GM12878 (cell line): Measurements from ENCODE around the gene RARB. TPM values are rescaled to one million over a fixed set of nuclear protein-coding genes. Genes with fewer than 3 reads are reported as not detected.

ENCODE experiments used
- ATAC-seq: fragments of 200-7000 bp; cut with Tn5 transposase; 3 replicates; pipeline ENCODE4 v1.9.1; 2020; ENCODE audit warnings: mild to moderate bottlenecking, moderate library complexity
- BruUV-seq: library from RNA; stranded (reverse); fragments of 400-500 nt; replicated peaks from 2 replicates; lab custom pipeline; 2021; lab: Mats Ljungman, UMichigan
- CTCF ChIA-PET: fragments of 300-600 bp; sonication (Branson Sonifier 250); formaldehyde crosslinking; extraction: SDS; loops from one replicate; lab custom pipeline; 2021; ENCODE audit warnings: inconsistent platforms; lab: Yijun Ruan, JAX
- POLR2A ChIA-PET: fragments of 350-600 bp; formaldehyde crosslinking; extraction: SDS; loops from one replicate; lab custom pipeline; 2021; ENCODE audit warnings: inconsistent platforms; lab: Charles Lee
- RAD21 ChIA-PET: fragments of 300-600 bp; sonication (Branson Sonifier 250); formaldehyde crosslinking; loops from one replicate; lab custom pipeline; 2023; ENCODE audit warnings: antibody characterized with exemption; ENCODE audit not compliant: unreplicated experiment; lab: Charles Lee
- SMC1A ChIA-PET: fragments of 300-600 bp; sonication (Branson Sonifier 250); formaldehyde crosslinking; loops from one replicate; lab custom pipeline; 2023; ENCODE audit not compliant: unreplicated experiment, uncharacterized antibody; lab: Charles Lee
- DNase-seq: peaks from one replicate; pipeline ENCODE4 v3.0.0-alpha.2; 2011; ENCODE audit warnings: low read depth, low spot score
- FAIRE-seq: peaks from 3 replicates; lab custom pipeline; 2011; peaks lifted over from hg19 to GRCh38; lab: Jason Lieb, UNC
- H2AFZ ChIP-seq: 2 replicates; pipeline ENCODE4 v1.6.0; 2011; ENCODE audit warnings: low read depth, low read length, control low read depth; ENCODE audit not compliant: control insufficient read depth
- H3K27ac ChIP-seq: 2 replicates; pipeline ENCODE4 v1.5.1; 2011; ENCODE audit warnings: control low read depth; ENCODE audit not compliant: control insufficient read depth, insufficient read depth
- H3K27me3 ChIP-seq, 2 experiments: replicated peaks in 1 of 2; 2 replicates each; pipeline versions ENCODE4 v1.6.0 to v1.6.1; 2011; ENCODE audit warnings: low read length in 1 of 2; ENCODE audit not compliant: control insufficient read depth in 2 of 2, insufficient read depth in 2 of 2
- H3K36me3 ChIP-seq, 2 experiments: 2 replicates each; pipeline ENCODE4 v1.5.1; 2011; ENCODE audit warnings: low read length in 1 of 2; ENCODE audit not compliant: control insufficient read depth in 2 of 2, insufficient read depth in 2 of 2
- H3K4me1 ChIP-seq: 2 replicates; pipeline ENCODE4 v1.6.1; 2011; ENCODE audit warnings: mild to moderate bottlenecking, low read length, moderate library complexity, mixed read lengths; ENCODE audit not compliant: control insufficient read depth, insufficient read depth
- H3K4me2 ChIP-seq: 2 replicates; pipeline ENCODE4 v1.6.0; 2011; ENCODE audit warnings: control low read depth; ENCODE audit not compliant: control insufficient read depth, insufficient read depth
- H3K4me3 ChIP-seq: fragments of 200-600 bp; sonication (generic); 2 replicates; pipeline ENCODE4 v1.5.1; 2016
- H3K79me2 ChIP-seq: 2 replicates; pipeline ENCODE4 v1.6.0; 2011; ENCODE audit warnings: low read length; ENCODE audit not compliant: control insufficient read depth, insufficient read depth
- H3K9ac ChIP-seq: 2 replicates; pipeline ENCODE4 v1.8.0; 2011; ENCODE audit warnings: low read length, control low read depth, mixed read lengths; ENCODE audit not compliant: control insufficient read depth, insufficient read depth
- H3K9me3 ChIP-seq: replicated peaks from 3 replicates; pipeline ENCODE4 v1.5.1; 2011; ENCODE audit warnings: mild to moderate bottlenecking, low read length; ENCODE audit not compliant: control insufficient read depth, insufficient read depth
- H4K20me1 ChIP-seq: 2 replicates; pipeline ENCODE4 v1.6.0; 2011; ENCODE audit not compliant: control insufficient read depth, insufficient read depth
- CEBPZ ChIP-seq: fragments of 150-350 bp; IDR thresholded peaks from 2 replicates; pipeline ENCODE4 v1.6.1; 2016; ENCODE audit warnings: low read depth, low read length
- GATAD2B ChIP-seq: fragments of 450-650 bp; conservative IDR thresholded peaks from 2 replicates; pipeline ENCODE4 v1.6.1; 2017; ENCODE audit warnings: low read depth, mild to moderate bottlenecking, moderate library complexity
- MXI1 ChIP-seq: fragments of 150-350 bp; IDR thresholded peaks from 2 replicates; pipeline ENCODE4 v1.6.1; 2011; ENCODE audit warnings: low read depth, mild to moderate bottlenecking, inconsistent platforms, low read length, improper control_type of control experiment
- NBN ChIP-seq: fragments of 450-650 bp; IDR thresholded peaks from 2 replicates; pipeline ENCODE4 v1.6.1; 2016
- NR2C1 ChIP-seq: fragments of 450-650 bp; IDR thresholded peaks from 2 replicates; pipeline ENCODE4 v1.6.1; 2017; ENCODE audit warnings: antibody characterized with exemption, mild to moderate bottlenecking, moderate library complexity
- POLR2AphosphoS2 ChIP-seq: IDR thresholded peaks from 2 replicates; pipeline ENCODE4 v1.6.1; 2011; ENCODE audit warnings: low read depth, mild to moderate bottlenecking, low read length, improper control_type of control experiment, moderate library complexity
- POLR2AphosphoS5 ChIP-seq: IDR thresholded peaks from 2 replicates; pipeline ENCODE4 v1.6.1; 2011; ENCODE audit warnings: mild to moderate bottlenecking, low read length, inconsistent platforms
- RCOR1 ChIP-seq: conservative IDR thresholded peaks from 2 replicates; pipeline ENCODE4 v1.6.1; 2012; ENCODE audit warnings: low read depth, low read length, improper control_type of control experiment
- SUPT20H ChIP-seq: IDR thresholded peaks from 2 replicates; pipeline ENCODE4 v1.6.1; 2011; ENCODE audit warnings: low read depth, mild to moderate bottlenecking, low read length, moderate library complexity, borderline replicate concordance; ENCODE audit not compliant: control insufficient read depth
- ZNF207 ChIP-seq: fragments of 450-650 bp; IDR thresholded peaks from 2 replicates; pipeline ENCODE4 v1.6.1; 2014; ENCODE audit warnings: antibody characterized with exemption, mild to moderate bottlenecking, borderline replicate concordance
- ZNF24 ChIP-seq: fragments of 450-650 bp; IDR thresholded peaks from 2 replicates; pipeline ENCODE4 v1.6.1; 2017; ENCODE audit warnings: antibody characterized with exemption, mild to moderate bottlenecking
- WGBS: methylation state at CpG from one replicate; pipeline ENCODE4 v1.1.6; 2016; ENCODE audit warnings: low lambda C conversion rate; ENCODE audit not compliant: insufficient replicate concordance, insufficient coverage; ENCODE audit errors: missing lambda C conversion rate; 5-methylcytosine and 5-hydroxymethylcytosine counted together
- in situ Hi-C: fragments of 300-500 bp; cut with MboI; formaldehyde crosslinking; loops from 9 replicates; pipeline ENCODE4 v1.14.3; 2018; ENCODE audit warnings: mixed read lengths
- intact Hi-C: fragments of 100-400 bp; cut with micrococcal nuclease; formaldehyde crosslinking; loops from one replicate; pipeline ENCODE4 v1.14.2; 2022; ENCODE audit not compliant: unreplicated experiment
- polyA plus RNA-seq, 11 experiments: library from polyadenylated mRNA; depleted of rRNA in 4 of 11; unstranded in 6 of 11; stranded (reverse) in 5 of 11; fragments of >200 nt; fragmentation: Nextera tagmentation in 4 of 11; fragmentation: Illumina TruSeq in 1 of 11; extraction: Ambion mirVana in 4 of 11; extraction: Trizol in 1 of 11; gene quantifications; 1 replicate in 1 of 11; 2 replicates in 10 of 11; pipeline versions ENCODE4 v1.2.1 to v1.2.3, GENCODE V29; 2011 to 2016; ENCODE audit warnings: inconsistent platforms in 2 of 11, missing spikeins in 2 of 11, low read depth in 1 of 11
- total RNA-seq, 4 experiments: library from RNA; depleted of rRNA in 3 of 4; stranded (reverse); fragments of >200 nt in 3 of 4; fragmentation: Illumina TruSeq in 1 of 4; extraction: Trizol in 1 of 4; gene quantifications; 2 replicates each; pipeline versions ENCODE4 v1.2.1 to v1.2.3, GENCODE V29; 2013 to 2021

Gene RARB
- total and polyA plus RNA-seq, 10 of the 15 experiments (the other 5 are each of a cell fraction or from before 2014, with no cell fraction given) = 0.05 to 0.06 TPM; not detected in 8

GRCh38 chr3:25438791-25439555 is 10.9 kb downstream of the RARB start:
- H3K9ac ChIP-seq = no peak overlapping the region
- in situ Hi-C loops (no loop called here), intact Hi-C loops (no loop called here)
- DNase-seq (no peak), ATAC-seq (no peak), FAIRE-seq (no peak)
- no peaks in the 10 kb centered on the region for H3K9me3 ChIP-seq
- no peak overlapping the region for H2AFZ ChIP-seq
- no peak overlapping the region for H3K27ac ChIP-seq
- no peaks in the 10 kb centered on the region for H3K79me2 ChIP-seq
- RAD21 ChIA-PET = no interaction called here
- H3K4me1 ChIP-seq = no peaks in the 10 kb centered on the region
- BruUV-seq = no TSS peak
- no peak overlapping the region for H3K4me3 ChIP-seq
- no peak overlapping the region for H3K4me2 ChIP-seq
- H3K27me3 ChIP-seq = no peaks in the 10 kb centered on the region; a peak in 2 of 4 replicates
- WGBS = 22% methylated on average over 6 of the region's 6 CpGs
- H4K20me1 ChIP-seq = no peaks in the 10 kb centered on the region
- POLR2A ChIA-PET = no interaction called here
- CTCF ChIA-PET = interaction anchor here (1.2 kb wide), 1 partner anchor 94 kb away, joined by 3 read pairs; no protein-coding TSS in a partner anchor
- no peak for TF ChIP-seq ZNF207
- TF ChIP-seq NR2C1 = no peak
- no peak for TF ChIP-seq NBN
- no peak for TF ChIP-seq CEBPZ
- no peak for TF ChIP-seq GATAD2B
- TF ChIP-seq POLR2AphosphoS2 = no peak
- no peak for TF ChIP-seq RCOR1
- no peak for TF ChIP-seq MXI1
- TF ChIP-seq POLR2AphosphoS5 = no peak
- TF ChIP-seq SUPT20H = no peak
- TF ChIP-seq ZNF24 = no peak
- H3K36me3 ChIP-seq = no peaks in the 10 kb centered on the region
- SMC1A ChIA-PET = no interaction called here
